Osteoblast (primary cell): Measurements from ENCODE around the gene TMEM175. TPM values are rescaled to one million over a fixed set of nuclear protein-coding genes. Genes with fewer than 3 reads are reported as not detected.
A peak's percentile ranks its signal among the peaks of the same experiment; 100 is the strongest.

Experiments used
- DNase-seq: peaks from one replicate; pipeline ENCODE4 v3.0.0; 2011; ENCODE audit warnings: low spot score, mixed read lengths; ENCODE audit not compliant: insufficient read length; ENCODE audit errors: missing footprints
- H2AFZ ChIP-seq: 2 replicates; pipeline ENCODE4 v1.6.0; 2011; ENCODE audit warnings: mild to moderate bottlenecking, low read length
- H3K27ac ChIP-seq: 2 replicates; pipeline ENCODE4 v1.5.1; 2011; ENCODE audit warnings: mild to moderate bottlenecking, low read depth, low read length, moderate library complexity
- H3K27me3 ChIP-seq: 2 replicates; pipeline ENCODE4 v1.6.0; 2012; ENCODE audit warnings: mild to moderate bottlenecking, control low read depth, inconsistent platforms, low read length, moderate library complexity; ENCODE audit not compliant: insufficient read depth
- H3K36me3 ChIP-seq: 2 replicates; pipeline ENCODE4 v1.5.1; 2011; ENCODE audit warnings: mild to moderate bottlenecking, low read length, control low read depth, moderate library complexity; ENCODE audit not compliant: insufficient read depth
- H3K4me1 ChIP-seq: 2 replicates; pipeline ENCODE4 v1.5.1; 2011; ENCODE audit warnings: mild to moderate bottlenecking, low read length, control low read depth, moderate library complexity; ENCODE audit not compliant: insufficient read depth
- H3K4me2 ChIP-seq: 2 replicates; pipeline ENCODE4 v1.6.0; 2011; ENCODE audit warnings: mild to moderate bottlenecking, low read length; ENCODE audit not compliant: insufficient read depth
- H3K4me3 ChIP-seq: fragments of 200-600 bp; sonication (generic); 3 replicates; pipeline ENCODE4 v1.5.1; 2012; ENCODE audit warnings: mild to moderate bottlenecking, low read length, inconsistent platforms; ENCODE audit not compliant: insufficient read depth
- H3K79me2 ChIP-seq: 2 replicates; pipeline ENCODE4 v1.6.0; 2012; ENCODE audit warnings: mild to moderate bottlenecking, low read length, control low read depth, inconsistent platforms; ENCODE audit not compliant: insufficient read depth
- H3K9me3 ChIP-seq: 2 replicates; pipeline ENCODE4 v1.5.1; 2011; ENCODE audit warnings: low read depth, low read length, control low read depth
- H4K20me1 ChIP-seq: 2 replicates; pipeline ENCODE4 v1.6.0; 2012; ENCODE audit warnings: mild to moderate bottlenecking, low read length, control low read depth; ENCODE audit not compliant: insufficient read depth
- total RNA-seq: library from RNA; depleted of rRNA; stranded (reverse); fragments of >200 nt; gene quantifications from 2 replicates; pipeline ENCODE4 v1.2.3, GENCODE V29; 2012
- TF ChIP-seq, protein P1 (sequence below): IDR thresholded peaks from 2 replicates; pipeline ENCODE4 v1.5.1; 2011; ENCODE audit warnings: mild to moderate bottlenecking, low read depth, low read length, moderate library complexity; ENCODE audit errors: extremely low read depth

Gene TMEM175
- total RNA-seq, 1 donor = 13.8 TPM

GRCh38 chr4:888029-888428 is 44.2 kb upstream of the TMEM175 start:
- H3K9me3 ChIP-seq = no peaks in the 10 kb centered on the region
- no peak overlapping the region for H3K4me3 ChIP-seq
- H3K27ac ChIP-seq = no peak overlapping the region
- H2AFZ ChIP-seq = no peak overlapping the region
- H3K27me3 ChIP-seq = no peaks in the 10 kb centered on the region
- TF ChIP-seq, protein P1, sequence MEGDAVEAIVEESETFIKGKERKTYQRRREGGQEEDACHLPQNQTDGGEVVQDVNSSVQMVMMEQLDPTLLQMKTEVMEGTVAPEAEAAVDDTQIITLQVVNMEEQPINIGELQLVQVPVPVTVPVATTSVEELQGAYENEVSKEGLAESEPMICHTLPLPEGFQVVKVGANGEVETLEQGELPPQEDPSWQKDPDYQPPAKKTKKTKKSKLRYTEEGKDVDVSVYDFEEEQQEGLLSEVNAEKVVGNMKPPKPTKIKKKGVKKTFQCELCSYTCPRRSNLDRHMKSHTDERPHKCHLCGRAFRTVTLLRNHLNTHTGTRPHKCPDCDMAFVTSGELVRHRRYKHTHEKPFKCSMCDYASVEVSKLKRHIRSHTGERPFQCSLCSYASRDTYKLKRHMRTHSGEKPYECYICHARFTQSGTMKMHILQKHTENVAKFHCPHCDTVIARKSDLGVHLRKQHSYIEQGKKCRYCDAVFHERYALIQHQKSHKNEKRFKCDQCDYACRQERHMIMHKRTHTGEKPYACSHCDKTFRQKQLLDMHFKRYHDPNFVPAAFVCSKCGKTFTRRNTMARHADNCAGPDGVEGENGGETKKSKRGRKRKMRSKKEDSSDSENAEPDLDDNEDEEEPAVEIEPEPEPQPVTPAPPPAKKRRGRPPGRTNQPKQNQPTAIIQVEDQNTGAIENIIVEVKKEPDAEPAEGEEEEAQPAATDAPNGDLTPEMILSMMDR = no peak
- H4K20me1 ChIP-seq = peaks cover 7% of the 10 kb centered on the region
- no peak overlapping the region for H3K4me2 ChIP-seq
- no peaks in the 10 kb centered on the region for H3K4me1 ChIP-seq
- H3K79me2 ChIP-seq = no peaks in the 10 kb centered on the region
- peaks cover 39% of the 10 kb centered on the region for H3K36me3 ChIP-seq
- no peak for DNase-seq

- Histone ChIP-seq H3K4me3 (no peak overlapping the region), H2AFZ (no peak overlapping the region), H3K36me3 (peaks cover 28% of the 10 kb centered on the region), H3K27ac (no peak overlapping the region), H3K4me2 (no peak overlapping the region), H3K27me3 (no peaks in the 10 kb centered on the region), H3K9me3 (no peaks in the 10 kb centered on the region), H3K79me2 (no peaks in the 10 kb centered on the region), H3K4me1 (no peaks in the 10 kb centered on the region), H4K20me1 (peaks cover 7% of the 10 kb centered on the region)
- TF ChIP-seq, protein P1 = no peak
- DNase-seq = no peak
Measured at GRCh38 chr4:889516-889915, 42.7 kb upstream of the TMEM175 start.

- no peak overlapping the region for H2AFZ ChIP-seq
- no peaks in the 10 kb centered on the region for H3K27me3 ChIP-seq
Measured at GRCh38 chr4:890036-890695, 42.1 kb upstream of the TMEM175 start.

GRCh38 chr4:891747-892146 is 40.5 kb upstream of the TMEM175 start:
- Histone ChIP-seq H3K36me3 (peaks cover 16% of the 10 kb centered on the region), H4K20me1 (peaks cover 7% of the 10 kb centered on the region), H3K4me2 (no peak overlapping the region), H2AFZ (no peak overlapping the region), H3K4me3 (no peak overlapping the region), H3K27me3 (no peaks in the 10 kb centered on the region), H3K27ac (no peak overlapping the region), H3K9me3 (no peaks in the 10 kb centered on the region), H3K4me1 (no peaks in the 10 kb centered on the region), H3K79me2 (no peaks in the 10 kb centered on the region)
- TF ChIP-seq, protein P1 = peak; percentile 20
- no peak for DNase-seq

More at GRCh38 chr4:890036-890695, 42.1 kb upstream of the TMEM175 start:
- no peaks in the 10 kb centered on the region for H3K4me1 ChIP-seq
- H3K9me3 ChIP-seq = no peaks in the 10 kb centered on the region
- no peak overlapping the region for H3K27ac ChIP-seq
- no peak overlapping the region for H3K4me3 ChIP-seq
- no peaks in the 10 kb centered on the region for H3K79me2 ChIP-seq
- TF ChIP-seq, protein P1 = no peak
- DNase-seq = no peak
- H4K20me1 ChIP-seq = peaks cover 7% of the 10 kb centered on the region
- H3K36me3 ChIP-seq = peaks cover 23% of the 10 kb centered on the region
- H3K4me2 ChIP-seq = no peak overlapping the region
